GM12892 (cell line): ENCODE results near the gene SCRN1.

Experiments used
- POLR2A ChIP-seq: IDR thresholded peaks from 2 replicates; pipeline ENCODE4 v1.6.1; 2011; ENCODE audit warnings: low read depth, low read length, control low read depth
- POLR2AphosphoS5 ChIP-seq: IDR thresholded peaks from 2 replicates; pipeline ENCODE4 v1.6.1; 2011; ENCODE audit warnings: low read depth, low read length, control low read depth

GRCh38 chr7:30027065-30027456, 37.5 kb upstream of the SCRN1 start:
- no peak for TF ChIP-seq POLR2A
- TF ChIP-seq POLR2AphosphoS5, result no peak
